ENCODE results near the gene PTTG1. TPM values are rescaled to one million over a fixed set of nuclear protein-coding genes. Genes with fewer than 3 reads are reported as not detected.

PTTG1 gene
- total RNA-seq, 2 donors from 2014 or later, result 37.0 to 104 TPM

DNA sequence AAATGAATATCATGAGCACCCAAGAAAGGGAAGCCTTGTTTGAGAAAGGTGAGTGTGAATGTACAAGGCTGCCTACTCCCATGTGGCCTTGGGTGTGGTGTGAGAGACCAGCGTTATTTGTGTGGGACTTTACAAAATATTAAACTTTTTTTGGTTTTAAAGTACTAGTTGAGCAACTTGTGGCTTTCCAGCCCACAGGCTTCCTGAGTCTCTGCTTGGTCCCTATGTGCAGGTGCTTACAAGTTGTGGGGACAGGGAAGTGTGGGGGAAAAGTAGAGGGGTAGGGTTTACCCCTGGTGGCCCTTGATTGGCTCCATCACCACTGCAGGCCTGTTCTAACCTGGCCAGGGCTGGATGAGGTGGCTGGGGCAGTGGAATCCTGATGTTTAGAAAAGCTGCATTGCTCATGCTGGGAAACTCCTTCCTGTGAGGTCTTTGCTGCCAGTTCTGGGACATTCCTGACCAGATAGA, 19.7 kb downstream of the PTTG1 start:
- Histone ChIP-seq H3K4me1 (no peaks in the 10 kb centered on the region), H3K9me3 (no peaks in the 10 kb centered on the region), H3K4me3 (no peak overlapping the region), H3K9ac (ENCODE audit: low read depth in 2 of 2, low read length in 2 of 2) (no peak overlapping the region), H3K27ac (no peak overlapping the region), H3K36me3 (no peaks in the 10 kb centered on the region), H3K27me3 (no peaks in the 10 kb centered on the region)
- TF ChIP-seq, protein P1, sequence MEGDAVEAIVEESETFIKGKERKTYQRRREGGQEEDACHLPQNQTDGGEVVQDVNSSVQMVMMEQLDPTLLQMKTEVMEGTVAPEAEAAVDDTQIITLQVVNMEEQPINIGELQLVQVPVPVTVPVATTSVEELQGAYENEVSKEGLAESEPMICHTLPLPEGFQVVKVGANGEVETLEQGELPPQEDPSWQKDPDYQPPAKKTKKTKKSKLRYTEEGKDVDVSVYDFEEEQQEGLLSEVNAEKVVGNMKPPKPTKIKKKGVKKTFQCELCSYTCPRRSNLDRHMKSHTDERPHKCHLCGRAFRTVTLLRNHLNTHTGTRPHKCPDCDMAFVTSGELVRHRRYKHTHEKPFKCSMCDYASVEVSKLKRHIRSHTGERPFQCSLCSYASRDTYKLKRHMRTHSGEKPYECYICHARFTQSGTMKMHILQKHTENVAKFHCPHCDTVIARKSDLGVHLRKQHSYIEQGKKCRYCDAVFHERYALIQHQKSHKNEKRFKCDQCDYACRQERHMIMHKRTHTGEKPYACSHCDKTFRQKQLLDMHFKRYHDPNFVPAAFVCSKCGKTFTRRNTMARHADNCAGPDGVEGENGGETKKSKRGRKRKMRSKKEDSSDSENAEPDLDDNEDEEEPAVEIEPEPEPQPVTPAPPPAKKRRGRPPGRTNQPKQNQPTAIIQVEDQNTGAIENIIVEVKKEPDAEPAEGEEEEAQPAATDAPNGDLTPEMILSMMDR (IDR thresholded peaks at IDR 0.05), result no peak
- no peak for DNase-seq
- intact Hi-C loops (cut with DNase I), result no loop called here

GRCh38 chr5:160442824-160443431, 21.3 kb downstream of the PTTG1 start:
- TF ChIP-seq, protein P1 (IDR thresholded peaks at IDR 0.05), result no peak
- H3K27ac ChIP-seq, result no peak overlapping the region
- intact Hi-C loops (cut with DNase I), result no loop called here

DNA sequence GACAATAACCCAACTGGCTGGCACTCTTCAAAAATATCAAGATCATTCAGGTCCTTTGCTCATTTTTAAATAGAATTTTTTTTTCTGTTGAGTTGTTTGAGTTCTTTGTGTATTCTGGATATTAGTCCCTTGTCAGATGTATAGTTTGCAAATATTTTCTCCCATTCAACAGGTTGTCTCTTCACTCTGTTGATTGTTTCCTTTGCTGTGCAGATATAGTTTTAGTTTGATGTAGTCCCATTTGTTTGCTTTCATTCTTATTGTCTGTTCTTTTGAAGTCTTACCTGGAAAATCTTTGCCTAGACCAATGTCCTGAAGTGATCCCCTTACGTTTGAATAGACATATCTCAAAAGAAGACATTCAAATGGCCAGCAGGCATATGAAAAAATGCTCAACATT, 22.8 kb downstream of the PTTG1 start:
- Histone ChIP-seq H3K27me3 (no peaks in the 10 kb centered on the region), H3K36me3 (no peaks in the 10 kb centered on the region), H3K4me1 (no peaks in the 10 kb centered on the region), H3K9ac (ENCODE audit: low read depth in 2 of 2, low read length in 2 of 2) (no peak overlapping the region), H3K27ac (no peak overlapping the region), H3K4me3 (no peak overlapping the region), H3K9me3 (no peaks in the 10 kb centered on the region)
- no peak for DNase-seq
- TF ChIP-seq, protein P1 (IDR thresholded peaks at IDR 0.05), result no peak
- intact Hi-C loops (cut with DNase I), result no loop called here

More at GRCh38 chr5:160442824-160443431, 21.3 kb downstream of the PTTG1 start:
- H3K36me3 ChIP-seq, result no peaks in the 10 kb centered on the region
- H3K9ac ChIP-seq (ENCODE audit: low read depth in 2 of 2, low read length in 2 of 2), result no peak overlapping the region
- H3K27me3 ChIP-seq, result no peaks in the 10 kb centered on the region
- no peak for DNase-seq
- no peak overlapping the region for H3K4me3 ChIP-seq
- no peaks in the 10 kb centered on the region for H3K4me1 ChIP-seq
- H3K9me3 ChIP-seq, result no peaks in the 10 kb centered on the region

DNA sequence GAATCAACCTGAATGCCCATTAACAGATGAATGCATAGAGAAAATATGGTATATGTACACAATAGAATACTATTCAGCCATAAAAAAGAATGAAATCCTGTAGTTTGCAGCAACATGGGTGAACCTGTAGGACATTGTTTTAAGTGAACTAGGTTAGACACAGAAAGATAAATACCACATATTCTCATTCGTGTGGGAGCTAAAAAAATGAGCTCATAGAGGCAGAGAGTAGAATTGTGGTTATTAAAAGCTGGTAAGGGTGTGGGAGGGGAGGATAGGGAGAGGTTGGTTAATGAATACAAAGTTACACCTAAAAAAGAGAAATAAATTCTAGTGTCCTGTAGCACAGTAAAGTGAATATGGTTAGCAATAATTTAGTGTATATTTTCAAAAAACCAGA, 23.5 kb downstream of the PTTG1 start:
- Histone ChIP-seq H3K27ac (no peak overlapping the region), H3K4me1 (no peaks in the 10 kb centered on the region), H3K36me3 (no peaks in the 10 kb centered on the region), H3K9ac (ENCODE audit: low read depth in 2 of 2, low read length in 2 of 2) (no peak overlapping the region), H3K9me3 (no peaks in the 10 kb centered on the region), H3K27me3 (no peaks in the 10 kb centered on the region), H3K4me3 (no peak overlapping the region)
- intact Hi-C loops (cut with DNase I), result no loop called here
- no peak for DNase-seq
- TF ChIP-seq, protein P1 (IDR thresholded peaks at IDR 0.05), result no peak

DNA sequence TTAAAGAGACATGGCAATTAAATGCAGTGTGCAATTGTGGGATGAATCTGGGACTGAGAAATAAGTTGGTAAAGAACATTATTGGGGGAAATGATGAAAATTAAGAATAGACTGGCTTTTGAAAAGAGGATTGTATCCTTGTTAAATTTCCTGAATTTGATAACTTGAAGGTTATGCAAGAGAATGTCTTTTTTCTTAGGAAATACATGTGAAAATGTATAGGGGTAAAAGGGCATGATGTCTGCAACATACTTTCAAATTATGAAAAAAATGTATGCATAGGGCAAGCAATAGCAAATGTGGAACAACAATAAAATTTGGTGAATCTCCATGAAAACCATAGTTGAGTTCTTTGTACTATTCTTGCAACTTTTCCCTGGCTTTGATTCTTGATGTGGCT, 24.1 kb downstream of the PTTG1 start:
- DNase-seq, result no peak
- Histone ChIP-seq H3K4me1 (no peaks in the 10 kb centered on the region), H3K27ac (no peak overlapping the region), H3K27me3 (no peaks in the 10 kb centered on the region), H3K9me3 (no peaks in the 10 kb centered on the region), H3K4me3 (no peak overlapping the region), H3K9ac (ENCODE audit: low read depth in 2 of 2, low read length in 2 of 2) (no peak overlapping the region), H3K36me3 (no peaks in the 10 kb centered on the region)
- intact Hi-C loops (cut with DNase I), result no loop called here
- TF ChIP-seq, protein P1 (IDR thresholded peaks at IDR 0.05), result no peak

Measured in colonic mucosa (tissue), 4 donors.